ENCODE data around the gene PSMB7.

The PSMB7 gene

GRCh38 chr9:124384210-124384609 is 31.0 kb downstream of the PSMB7 start:
- no peak for TF ChIP-seq CTCF (IDR thresholded peaks at IDR 0.05)

GRCh38 chr9:124381170-124381945 is 33.9 kb downstream of the PSMB7 start:
- TF ChIP-seq CTCF (IDR thresholded peaks at IDR 0.05) = no peak

DNA sequence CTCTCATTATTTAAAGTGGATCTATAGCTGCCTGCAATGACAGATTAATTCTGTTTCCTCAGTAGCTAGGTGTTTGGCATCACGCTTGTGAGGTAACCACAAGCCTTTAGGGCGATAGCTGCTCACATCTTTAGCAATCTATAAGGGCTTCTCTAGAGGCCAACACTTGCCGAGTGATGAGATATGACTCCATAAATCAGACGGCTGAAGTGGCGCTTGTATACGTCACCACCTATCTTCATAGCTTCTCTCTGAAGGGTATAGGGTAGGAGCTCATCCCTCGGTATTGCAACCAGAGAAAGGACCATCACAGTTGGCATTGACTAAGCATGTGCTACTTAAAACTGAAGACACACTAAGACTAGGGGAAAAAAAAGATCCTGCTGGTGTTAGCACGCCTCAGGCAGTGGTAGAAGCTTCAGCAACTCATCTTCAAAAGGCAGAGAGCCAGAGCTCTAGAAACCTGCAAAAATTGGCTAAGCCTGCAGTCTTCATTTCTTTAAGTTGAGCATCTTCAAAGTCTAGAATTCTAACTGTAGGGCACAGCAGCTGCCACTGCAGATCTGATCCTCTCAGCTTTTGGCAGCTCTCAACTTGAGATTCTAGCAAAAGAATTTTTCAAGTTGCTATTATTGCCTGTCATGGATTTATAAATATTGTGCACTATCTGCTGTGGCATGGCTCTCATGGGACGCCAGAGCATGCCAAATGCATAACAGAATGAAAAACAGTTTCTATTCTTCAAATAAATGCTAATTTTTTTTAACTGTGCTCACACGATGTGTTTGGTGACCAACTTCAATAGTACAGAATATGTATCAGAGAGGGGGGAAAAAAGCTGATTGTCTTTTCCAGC is 37.5 kb downstream of the PSMB7 start:
- TF ChIP-seq CTCF (IDR thresholded peaks at IDR 0.05) = no peak

GRCh38 chr9:124376329-124376728 is 38.9 kb downstream of the PSMB7 start:
- TF ChIP-seq CTCF (IDR thresholded peaks at IDR 0.05) = no peak

- TF ChIP-seq CTCF (IDR thresholded peaks at IDR 0.05) = no peak
Observed at GRCh38 chr9:124375726-124376125, 39.5 kb downstream of the PSMB7 start.

GRCh38 chr9:124373851-124374250 is 41.4 kb downstream of the PSMB7 start:
- no peak for TF ChIP-seq CTCF (IDR thresholded peaks at IDR 0.05)

GRCh38 chr9:124373386-124373785 is 41.9 kb downstream of the PSMB7 start:
- no peak for TF ChIP-seq CTCF (IDR thresholded peaks at IDR 0.05)

Measured in LNCAP (cell line).